GM19099 (cell line): ENCODE measurements around the gene E2F3.

Experiments used
- POLR2A ChIP-seq: IDR thresholded peaks from 3 replicates; pipeline ENCODE4 v1.6.1; 2011; ENCODE audit warnings: low read depth; ENCODE audit not compliant: insufficient read length; ENCODE audit errors: extremely low read depth

Gene E2F3

DNA sequence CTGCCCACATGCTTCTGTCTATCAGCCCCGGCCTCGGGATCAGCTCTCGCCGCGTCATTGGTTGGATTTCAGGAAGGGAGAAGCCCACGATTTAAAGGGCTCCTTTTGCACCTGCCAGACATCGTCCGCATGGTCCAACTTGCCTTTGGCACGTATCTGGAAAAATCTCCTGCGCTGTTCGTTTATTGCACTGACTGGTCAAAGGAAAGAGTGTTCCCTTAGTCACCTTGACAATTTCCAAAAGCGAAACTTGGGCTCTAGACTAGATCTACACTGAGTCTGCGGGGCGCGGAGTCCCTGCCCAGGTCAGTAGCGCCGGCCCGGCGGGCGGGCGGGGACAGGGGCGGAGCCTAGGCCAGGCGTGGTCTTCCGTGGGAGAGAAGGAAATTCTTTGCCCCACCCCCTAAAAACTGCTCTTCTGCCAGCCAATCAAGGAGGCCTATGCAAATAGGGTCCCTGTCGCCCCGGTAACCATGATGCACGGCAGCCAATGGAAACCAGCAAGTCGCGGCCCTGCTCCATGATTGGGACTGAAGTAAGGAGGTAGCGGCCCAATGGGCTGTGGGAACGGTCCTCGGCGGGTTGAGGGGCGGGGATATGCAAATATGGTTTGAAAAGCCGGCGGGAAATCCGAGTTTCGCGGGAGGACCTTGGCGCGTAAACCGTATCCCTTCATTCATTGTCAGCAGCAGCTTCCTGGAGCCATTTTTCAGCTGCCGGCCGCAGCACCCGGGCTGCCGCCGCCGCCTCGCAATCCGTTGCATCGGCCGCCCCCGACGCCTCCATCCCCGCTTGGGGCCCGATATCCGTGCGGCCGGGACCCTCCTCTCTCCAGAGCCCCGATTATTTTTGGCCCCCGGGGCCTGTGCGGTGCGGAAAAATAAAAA lies at the start of gene E2F3:
Gene E2F3, plus strand, starts transcription at position 675 of the 887 bp plus-strand sequence. CDS start 354 bp downstream, outside the sequence.
- TF ChIP-seq POLR2A, result peak; percentile 92

DNA sequence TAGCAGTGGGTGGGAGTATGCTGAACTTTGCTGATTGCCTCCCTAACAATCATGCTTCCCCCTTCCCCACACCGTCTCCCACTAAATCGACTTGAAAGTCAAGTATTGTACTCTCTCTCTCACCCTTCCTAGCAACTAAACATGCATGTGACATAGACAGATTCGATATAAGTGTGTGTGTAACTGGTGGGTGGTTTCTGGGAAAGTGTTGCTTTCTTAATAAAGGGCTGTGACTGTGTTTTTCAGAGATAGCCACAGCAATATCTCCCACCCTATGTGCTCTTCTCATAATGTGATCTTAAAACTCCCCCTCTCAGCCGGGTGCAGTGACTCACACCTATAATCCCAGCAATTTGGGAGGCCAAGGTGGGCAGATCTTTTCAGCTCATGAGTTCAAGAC lies 49.3 kb upstream of the E2F3 start:
- TF ChIP-seq POLR2A, result no peak

DNA sequence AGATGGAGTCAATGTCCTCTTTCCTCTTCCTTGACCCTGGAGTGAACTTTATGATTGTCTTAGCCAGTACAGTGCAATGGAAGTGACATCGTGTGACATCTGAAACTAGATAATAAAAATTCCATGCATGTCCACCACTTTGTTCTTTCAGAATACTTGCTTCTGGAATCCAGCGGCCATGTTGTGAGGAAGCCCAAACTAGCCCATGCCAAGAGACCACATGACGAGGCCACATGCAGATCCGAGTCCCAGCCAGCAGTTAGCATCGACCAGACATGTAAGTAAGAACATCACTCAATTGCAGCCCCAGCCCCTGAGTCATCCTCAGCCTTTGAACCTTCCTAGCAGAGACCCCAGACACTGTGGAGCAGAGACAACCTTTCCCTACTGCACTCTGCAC lies 48.5 kb upstream of the E2F3 start:
- no peak for TF ChIP-seq POLR2A

GRCh38 chr6:20354366-20354765 lies 47.3 kb upstream of the E2F3 start:
- TF ChIP-seq POLR2A, result no peak

- no peak for TF ChIP-seq POLR2A
Measured at GRCh38 chr6:20360471-20361119, 41.1 kb upstream of the E2F3 start.

- no peak for TF ChIP-seq POLR2A
Measured at GRCh38 chr6:20362623-20363022, 39.1 kb upstream of the E2F3 start.

- no peak for TF ChIP-seq POLR2A
Measured at GRCh38 chr6:20364327-20364726, 37.4 kb upstream of the E2F3 start.

DNA sequence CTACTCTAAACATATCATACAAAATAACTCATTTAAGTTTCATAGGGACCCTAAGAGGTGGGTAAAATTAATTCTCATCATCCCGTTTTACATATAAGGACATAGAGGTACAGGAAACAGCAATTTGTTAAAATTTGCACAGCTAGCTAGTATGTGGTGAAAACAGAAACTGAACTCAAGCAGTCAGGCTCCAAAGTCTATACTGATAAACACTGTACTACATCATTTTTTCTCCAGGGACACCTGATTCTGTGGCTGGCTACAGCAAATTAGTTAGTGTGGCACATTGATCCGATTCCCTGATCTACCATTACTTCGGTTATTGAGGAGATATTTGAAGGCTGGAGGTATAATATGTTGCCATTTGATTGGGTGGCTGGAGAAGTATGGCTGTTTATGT lies 36.2 kb upstream of the E2F3 start:
- TF ChIP-seq POLR2A, result no peak

- no peak for TF ChIP-seq POLR2A
Measured at GRCh38 chr6:20366082-20366830, 35.4 kb upstream of the E2F3 start.

DNA sequence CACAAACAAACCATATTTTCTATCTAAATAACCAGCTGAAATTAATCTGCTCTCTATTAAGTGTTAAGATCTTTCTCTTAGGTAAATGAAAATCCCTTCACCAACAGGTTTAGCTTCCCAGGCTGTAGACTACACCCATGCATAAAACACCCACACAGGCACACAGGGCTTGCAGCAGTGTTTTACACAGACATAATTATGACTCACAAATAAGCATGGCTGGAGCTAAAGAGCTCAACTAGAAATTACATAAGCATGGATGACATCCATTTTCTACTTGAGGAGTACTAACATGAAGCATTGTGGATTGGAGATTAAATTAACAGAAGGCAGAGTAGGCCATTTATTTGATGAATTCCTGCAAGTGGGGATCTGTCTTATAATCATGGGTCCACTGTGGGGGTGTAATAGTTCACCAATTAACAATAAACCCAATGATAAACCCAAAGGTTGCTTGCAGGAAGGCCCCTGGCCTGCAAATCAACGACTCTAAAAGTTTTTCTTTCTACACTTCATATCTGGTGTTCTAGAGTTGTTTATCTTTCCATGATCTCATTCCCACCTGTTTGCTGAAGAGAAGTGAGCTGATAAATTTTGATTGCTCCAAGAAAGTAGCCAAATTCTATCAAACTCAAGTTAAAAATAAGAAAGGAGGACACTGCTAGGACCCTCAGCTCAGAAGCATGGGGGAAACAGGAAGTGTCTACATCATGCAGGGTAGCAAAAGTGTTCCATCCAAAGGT lies 33.8 kb upstream of the E2F3 start:
- TF ChIP-seq POLR2A, result no peak

GRCh38 chr6:20370393-20370792 lies 31.3 kb upstream of the E2F3 start:
- no peak for TF ChIP-seq POLR2A

GRCh38 chr6:20370801-20371200 lies 30.9 kb upstream of the E2F3 start:
- no peak for TF ChIP-seq POLR2A

GRCh38 chr6:20375436-20375835 lies 26.2 kb upstream of the E2F3 start:
- no peak for TF ChIP-seq POLR2A

DNA sequence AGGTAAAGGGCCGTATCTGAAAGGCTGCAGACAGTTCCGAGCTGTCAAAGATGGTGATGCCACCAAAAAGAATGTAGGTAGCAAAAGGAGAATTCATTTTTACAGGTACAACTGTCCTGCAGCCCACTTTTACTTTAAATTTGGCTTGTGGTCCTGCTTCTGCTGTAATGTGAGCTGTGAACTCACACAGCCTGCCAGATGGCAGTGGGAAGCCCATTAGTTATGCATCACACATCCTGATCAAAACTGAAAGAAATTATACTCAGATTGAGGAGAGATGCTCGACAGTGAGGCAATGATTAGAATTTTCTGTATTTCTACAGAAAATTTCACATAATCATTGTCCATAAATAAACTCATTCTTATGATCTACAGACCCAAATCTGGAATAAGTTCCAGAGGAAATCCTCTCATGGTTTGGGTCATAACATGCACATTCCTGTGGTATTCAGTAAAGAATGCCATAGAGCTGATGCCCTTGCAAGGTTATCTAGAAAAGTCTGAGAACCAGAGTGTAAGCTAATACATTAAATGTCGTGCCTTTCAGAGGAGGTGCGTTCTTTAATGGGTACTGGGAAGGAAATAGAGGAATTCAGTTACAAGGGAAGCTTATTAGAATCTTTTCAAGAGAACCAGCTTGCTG lies 23.9 kb upstream of the E2F3 start:
- TF ChIP-seq POLR2A, result no peak
